Choroid plexus epithelial cell (primary cell): ENCODE measurements around the gene MGAT4D.
A peak's percentile ranks its signal among the peaks of the same experiment; 100 is the strongest.
"Not testable (repeated sequence)": the region's sequence is repeated elsewhere in the genome, so short reads cannot be mapped to it uniquely, and the experiment has no call there.

Experiments
- DNase-seq: peaks from one replicate; pipeline ENCODE4 v3.0.0-alpha.2; 2010; ENCODE audit warnings: low read depth
- H3K4me3 ChIP-seq: 2 replicates; pipeline ENCODE4 v1.5.1; 2011; ENCODE audit warnings: low read depth, mild to moderate bottlenecking, control low read depth, low read length, moderate library complexity
- CTCF ChIP-seq: conservative IDR thresholded peaks from 2 replicates; pipeline ENCODE4 v1.5.1; 2011; ENCODE audit warnings: low read depth, mild to moderate bottlenecking, control low read depth, inconsistent platforms, low read length, moderate library complexity

Gene MGAT4D

GRCh38 chr4:140497747-140498636 is at the start of gene MGAT4D:
TSS of gene MGAT4D (minus strand) at chr4:140498293. CDS start at chr4:140498222, 71 bp downstream.
- no peak within 1 kb of the TSS for H3K4me3 ChIP-seq
- no peak for DNase-seq
- no peak for TF ChIP-seq CTCF

DNA sequence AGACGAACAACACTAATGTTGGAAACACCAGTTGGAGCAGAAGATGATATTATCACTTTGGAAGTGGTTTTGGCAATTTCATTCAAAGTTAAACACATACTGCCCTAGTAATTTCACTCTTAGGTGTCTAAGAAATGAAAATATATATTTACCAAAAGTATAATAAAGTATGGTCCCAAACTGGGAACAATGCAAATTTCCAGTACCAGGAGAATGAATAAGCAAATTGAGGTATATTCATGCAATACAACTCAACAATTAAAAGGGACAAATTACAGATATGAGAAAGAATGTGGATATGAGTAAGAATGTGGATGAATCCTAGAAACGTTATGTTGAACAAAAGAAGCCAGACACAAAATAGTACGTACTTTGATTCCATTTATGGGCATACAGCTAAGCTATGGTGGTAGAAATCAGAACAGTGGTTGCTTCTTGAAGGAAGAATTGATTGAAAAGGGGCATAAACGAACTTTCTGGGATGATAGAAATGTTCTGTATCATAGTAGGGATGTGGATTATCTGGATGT is 35.9 kb upstream of the MGAT4D start:
- no peak overlapping the region for H3K4me3 ChIP-seq
- TF ChIP-seq CTCF = no peak
- peak; percentile 39 for DNase-seq

DNA sequence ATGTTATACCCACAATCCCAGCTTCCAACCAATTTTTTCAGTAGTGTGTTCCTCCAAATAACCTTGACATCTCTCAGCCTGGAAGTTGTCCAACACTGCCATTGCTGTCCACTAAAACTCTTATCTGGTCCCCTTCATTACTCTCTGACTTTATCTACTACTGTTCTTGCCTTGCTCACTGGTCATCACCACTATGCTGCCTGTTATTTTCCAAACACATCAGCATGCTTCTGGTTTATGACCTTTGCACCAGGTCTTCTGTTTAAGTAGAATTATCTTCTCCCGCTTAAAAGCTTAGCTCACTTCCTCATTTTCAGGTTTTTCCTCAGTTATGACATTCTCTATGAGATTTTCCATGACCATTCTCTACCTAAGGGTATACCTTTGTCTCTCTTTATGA is 31.3 kb upstream of the MGAT4D start:
- TF ChIP-seq CTCF = no peak
- H3K4me3 ChIP-seq = no peak overlapping the region
- no peak for DNase-seq

DNA sequence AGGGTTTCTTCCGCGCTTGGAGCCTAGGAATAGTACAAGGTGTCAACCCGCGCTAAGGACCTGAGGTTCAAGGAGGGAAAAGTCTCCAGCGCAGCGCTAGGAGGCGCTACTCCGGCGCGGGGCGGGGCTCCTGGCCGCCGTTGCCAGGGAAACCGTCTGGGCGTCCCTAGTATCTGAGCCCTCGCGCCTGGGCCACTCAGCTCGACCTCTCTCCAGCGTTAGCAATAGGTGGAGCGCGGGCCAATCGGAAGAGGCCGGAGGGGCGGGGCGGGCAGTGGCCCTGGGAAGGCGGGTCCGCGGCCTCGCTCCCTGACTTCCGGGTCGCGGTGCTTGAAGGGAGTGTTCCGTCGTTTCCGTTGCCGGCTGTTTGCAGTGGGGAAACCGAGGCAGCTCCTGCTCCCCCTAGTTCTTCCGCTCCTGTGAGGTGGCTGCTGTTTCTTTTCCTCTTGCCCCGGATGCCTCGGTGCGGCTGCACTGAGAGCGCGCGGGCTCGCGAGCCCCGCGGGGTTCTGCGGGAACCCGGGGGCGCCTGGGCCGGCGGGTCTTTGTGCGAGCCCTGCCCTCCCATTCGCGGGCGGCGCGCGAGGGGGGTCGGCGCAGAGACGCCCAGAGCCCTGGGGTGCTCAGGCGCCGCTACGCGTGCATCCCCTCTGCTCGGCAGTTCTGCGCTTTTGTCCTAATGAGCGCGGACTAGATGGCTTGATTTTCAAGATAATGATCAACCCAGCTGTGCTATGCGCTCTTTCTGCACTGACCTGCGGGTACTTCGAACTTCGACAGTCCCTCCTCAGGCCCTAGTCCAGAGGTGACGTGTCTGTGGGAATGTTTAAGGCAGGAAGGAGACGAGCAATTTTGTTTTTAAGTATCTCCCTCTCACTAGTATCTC is 26.0 kb upstream of the MGAT4D start, which contains the start of gene ELMOD2:
ELMOD2 (plus strand) TSS at position 312 of the 886 bp plus-strand sequence. CDS start 1,261 bp downstream, outside the sequence.
- peak; percentile 93 for TF ChIP-seq CTCF
- H3K4me3 ChIP-seq = peak within 1 kb of the TSS; percentile 79
- DNase-seq = peak; percentile 99

DNA sequence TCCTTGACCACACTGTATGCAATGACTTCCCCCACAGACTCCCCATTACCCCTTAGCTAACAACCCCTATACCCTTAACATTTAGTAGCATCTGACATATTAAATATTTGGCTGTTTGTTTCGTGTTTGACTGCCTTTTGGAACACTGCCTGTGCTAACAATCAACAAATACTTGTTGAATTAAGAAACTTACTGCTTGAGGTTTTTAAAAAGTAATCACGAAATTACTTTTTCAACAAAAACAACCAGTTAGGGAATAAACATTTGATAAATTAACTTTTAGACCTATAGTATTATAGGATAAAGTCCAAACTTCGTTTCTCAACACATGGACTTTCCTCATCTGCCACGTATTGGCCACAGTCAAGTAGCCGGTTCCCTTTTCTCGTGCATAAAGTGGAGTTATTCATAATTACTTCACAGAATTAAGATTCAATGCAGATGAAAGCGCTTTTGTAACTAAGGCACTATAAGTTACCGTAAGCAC is 25.3 kb upstream of the MGAT4D start:
- peak overlapping the region; percentile 79 for H3K4me3 ChIP-seq
- TF ChIP-seq CTCF = no peak
- DNase-seq = no peak

GRCh38 chr4:140515423-140515822 is 17.3 kb upstream of the MGAT4D start:
- no peak for TF ChIP-seq CTCF
- no peak for DNase-seq
- no peak overlapping the region for H3K4me3 ChIP-seq

DNA sequence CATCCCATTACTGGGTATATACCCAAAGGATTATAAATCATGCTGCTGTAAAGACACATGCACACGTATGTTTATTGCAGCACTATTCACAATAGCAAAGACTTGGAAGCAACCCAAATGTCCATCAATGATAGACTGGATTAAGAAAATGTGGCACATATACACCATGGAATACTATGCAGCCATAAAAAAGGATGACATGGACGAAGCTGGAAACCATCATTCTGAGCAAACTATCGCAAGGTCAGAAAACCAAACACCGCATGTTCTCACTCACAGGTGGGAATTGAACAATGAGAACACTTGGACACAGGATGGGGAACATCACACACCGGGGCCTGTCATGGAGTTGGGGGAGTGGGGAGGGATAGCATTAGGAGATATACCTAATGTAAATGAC is 15.7 kb upstream of the MGAT4D start:
- not testable (repeated sequence) for H3K4me3 ChIP-seq, DNase-seq
